Measurements from ENCODE around the gene FAM222B.
A peak's percentile ranks its signal among the peaks of the same experiment; 100 is the strongest.

The FAM222B gene

DNA sequence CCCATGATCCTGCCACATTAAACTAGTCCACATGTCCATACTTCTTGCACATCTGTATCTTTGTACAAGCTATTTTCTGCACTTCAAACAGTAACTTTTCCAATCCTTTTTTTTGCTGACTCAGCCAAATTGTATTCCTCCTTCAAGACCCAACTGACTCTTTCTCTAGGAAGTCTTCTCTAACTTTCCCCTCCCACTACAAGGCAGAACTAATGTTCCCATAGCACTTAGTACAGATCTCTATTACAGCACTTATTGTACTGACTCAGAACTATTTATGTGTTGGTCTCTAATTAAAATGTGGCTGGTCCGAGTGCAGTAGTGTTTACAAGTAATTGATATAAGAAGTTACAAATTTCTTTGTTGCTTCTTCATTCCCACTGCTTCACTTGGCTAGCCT is 8.2 kb downstream of the FAM222B start:
- no peak for TF ChIP-seq ZFX (IDR thresholded peaks at IDR 0.05; ENCODE audit: borderline replicate concordance)
- TF ChIP-seq, protein P1, sequence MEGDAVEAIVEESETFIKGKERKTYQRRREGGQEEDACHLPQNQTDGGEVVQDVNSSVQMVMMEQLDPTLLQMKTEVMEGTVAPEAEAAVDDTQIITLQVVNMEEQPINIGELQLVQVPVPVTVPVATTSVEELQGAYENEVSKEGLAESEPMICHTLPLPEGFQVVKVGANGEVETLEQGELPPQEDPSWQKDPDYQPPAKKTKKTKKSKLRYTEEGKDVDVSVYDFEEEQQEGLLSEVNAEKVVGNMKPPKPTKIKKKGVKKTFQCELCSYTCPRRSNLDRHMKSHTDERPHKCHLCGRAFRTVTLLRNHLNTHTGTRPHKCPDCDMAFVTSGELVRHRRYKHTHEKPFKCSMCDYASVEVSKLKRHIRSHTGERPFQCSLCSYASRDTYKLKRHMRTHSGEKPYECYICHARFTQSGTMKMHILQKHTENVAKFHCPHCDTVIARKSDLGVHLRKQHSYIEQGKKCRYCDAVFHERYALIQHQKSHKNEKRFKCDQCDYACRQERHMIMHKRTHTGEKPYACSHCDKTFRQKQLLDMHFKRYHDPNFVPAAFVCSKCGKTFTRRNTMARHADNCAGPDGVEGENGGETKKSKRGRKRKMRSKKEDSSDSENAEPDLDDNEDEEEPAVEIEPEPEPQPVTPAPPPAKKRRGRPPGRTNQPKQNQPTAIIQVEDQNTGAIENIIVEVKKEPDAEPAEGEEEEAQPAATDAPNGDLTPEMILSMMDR (IDR thresholded peaks at IDR 0.05): no peak
- H3K27ac ChIP-seq: peak overlapping the region; percentile 97

DNA sequence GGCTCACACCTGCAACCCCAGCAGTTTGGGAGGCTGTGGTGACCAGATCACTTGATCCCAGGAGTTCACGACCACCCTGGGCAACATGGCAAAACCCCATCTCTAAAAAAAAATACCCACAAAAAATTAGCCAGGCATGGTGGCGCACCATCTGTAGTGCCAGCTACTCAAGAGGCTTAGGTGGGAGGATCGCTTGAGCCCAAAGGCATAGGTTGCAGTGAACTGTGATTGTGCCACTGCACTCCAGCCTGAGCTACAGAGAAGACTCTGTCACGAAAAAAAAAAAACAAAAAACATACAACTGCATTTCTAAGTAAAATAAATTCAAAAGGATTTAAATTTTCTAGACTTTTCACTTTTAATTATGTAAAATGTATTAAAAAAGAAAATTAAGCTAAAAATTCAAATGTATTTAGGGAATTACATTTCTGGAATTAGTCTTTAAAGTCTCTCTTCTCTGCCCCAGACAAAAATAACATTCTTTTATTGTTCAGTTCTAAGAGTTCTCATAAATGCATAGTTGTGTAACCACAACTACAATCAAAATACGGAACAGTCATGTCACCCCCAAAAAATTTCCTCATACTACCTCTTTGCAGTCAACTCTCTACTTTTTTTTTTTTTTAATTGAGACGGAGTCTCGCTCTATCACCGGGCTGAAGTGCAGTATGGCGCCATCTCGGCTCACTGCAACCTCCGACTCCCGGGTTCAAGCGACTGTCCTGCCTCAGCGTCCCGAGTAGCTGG is 14.1 kb downstream of the FAM222B start:
- peak overlapping the region; percentile 40 for H3K27ac ChIP-seq
- TF ChIP-seq ZFX (IDR thresholded peaks at IDR 0.05; ENCODE audit: borderline replicate concordance): no peak
- TF ChIP-seq, protein P1 (IDR thresholded peaks at IDR 0.05): no peak

DNA sequence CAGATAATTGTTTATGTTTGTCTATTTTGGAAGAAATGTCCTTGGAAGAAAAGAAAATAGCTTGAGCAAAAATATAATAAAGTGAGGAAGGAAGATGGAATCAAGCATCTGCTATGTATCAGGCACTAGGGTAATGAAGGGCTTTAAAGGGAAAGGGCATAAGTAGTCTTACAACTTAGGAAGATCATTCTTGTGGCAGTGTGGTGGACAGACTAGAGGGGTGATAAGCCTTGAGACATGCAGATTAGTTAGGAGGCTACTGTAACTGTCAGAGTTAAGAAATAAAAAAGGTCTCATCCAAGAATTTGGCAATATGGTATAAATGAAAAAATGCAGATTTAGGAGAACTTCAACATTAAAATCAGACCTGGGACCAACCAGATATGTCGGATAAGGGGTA is 14.9 kb downstream of the FAM222B start:
- H3K27ac ChIP-seq: peak overlapping the region; percentile 40
- no peak for TF ChIP-seq ZFX (IDR thresholded peaks at IDR 0.05; ENCODE audit: borderline replicate concordance)
- TF ChIP-seq, protein P1 (IDR thresholded peaks at IDR 0.05): no peak

DNA sequence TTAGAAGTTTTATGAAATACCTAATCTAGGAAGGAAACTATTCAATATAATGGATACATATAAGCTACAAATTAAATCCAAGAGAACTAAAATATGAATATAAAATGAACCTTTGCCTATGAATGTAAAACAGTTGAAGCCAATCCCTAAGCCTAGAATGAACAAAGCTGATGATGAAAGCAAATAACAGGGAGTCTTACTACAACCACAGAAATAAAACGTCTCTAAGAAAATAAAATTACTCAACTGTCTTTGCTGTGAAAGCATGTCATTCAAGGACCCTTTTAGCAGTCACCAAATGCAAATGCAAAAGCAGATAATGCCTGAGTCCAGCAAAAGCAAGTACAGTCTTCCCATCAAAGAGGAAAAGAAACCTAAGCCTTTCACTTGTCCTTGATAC is 23.0 kb downstream of the FAM222B start:
- no peak for TF ChIP-seq ZFX (IDR thresholded peaks at IDR 0.05; ENCODE audit: borderline replicate concordance)
- TF ChIP-seq, protein P1 (IDR thresholded peaks at IDR 0.05): no peak
- peak overlapping the region; percentile 77 for H3K27ac ChIP-seq

DNA sequence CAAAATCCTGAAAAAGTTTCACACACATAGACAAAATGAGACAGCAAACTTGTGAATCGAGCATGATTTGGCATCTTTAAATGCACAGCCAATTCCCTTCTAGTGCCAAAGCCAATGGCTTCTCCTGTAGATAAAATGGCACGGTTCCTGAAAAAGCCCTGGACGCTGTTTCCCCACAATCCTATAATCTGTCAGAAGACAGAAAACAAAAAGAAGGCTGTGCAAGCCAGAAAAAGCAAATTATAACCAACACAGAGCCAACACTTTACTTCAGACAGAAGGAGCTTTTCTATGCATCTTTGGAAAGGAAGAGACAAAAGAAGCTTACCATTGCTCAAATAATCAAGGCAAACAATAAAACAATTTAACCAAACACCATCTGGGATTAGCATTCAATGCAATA is 23.8 kb downstream of the FAM222B start:
- H3K27ac ChIP-seq: peak overlapping the region; percentile 77
- TF ChIP-seq ZFX (IDR thresholded peaks at IDR 0.05; ENCODE audit: borderline replicate concordance): no peak
- TF ChIP-seq, protein P1 (IDR thresholded peaks at IDR 0.05): no peak

DNA sequence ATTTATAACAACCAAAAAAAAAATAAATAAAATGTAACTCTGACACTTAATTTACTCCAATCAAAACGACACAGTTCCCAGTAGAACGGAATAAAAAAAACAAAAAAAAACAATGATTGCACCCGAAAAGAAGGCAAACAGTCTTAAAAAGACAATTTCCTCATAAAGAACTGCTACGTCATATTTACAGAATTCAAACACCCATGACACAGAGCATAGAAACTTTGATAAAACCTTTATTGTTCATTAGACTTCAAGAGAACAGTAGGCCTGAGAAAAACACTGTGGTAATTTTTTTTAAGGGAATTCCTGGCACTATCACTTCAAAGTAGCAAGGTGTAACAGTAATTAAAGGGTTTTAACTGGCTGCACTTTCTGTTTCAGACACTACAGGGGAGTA is 26.1 kb downstream of the FAM222B start:
- H3K27ac ChIP-seq: peak overlapping the region; percentile 77
- TF ChIP-seq, protein P1 (IDR thresholded peaks at IDR 0.05): no peak
- TF ChIP-seq ZFX (IDR thresholded peaks at IDR 0.05; ENCODE audit: borderline replicate concordance): no peak

DNA sequence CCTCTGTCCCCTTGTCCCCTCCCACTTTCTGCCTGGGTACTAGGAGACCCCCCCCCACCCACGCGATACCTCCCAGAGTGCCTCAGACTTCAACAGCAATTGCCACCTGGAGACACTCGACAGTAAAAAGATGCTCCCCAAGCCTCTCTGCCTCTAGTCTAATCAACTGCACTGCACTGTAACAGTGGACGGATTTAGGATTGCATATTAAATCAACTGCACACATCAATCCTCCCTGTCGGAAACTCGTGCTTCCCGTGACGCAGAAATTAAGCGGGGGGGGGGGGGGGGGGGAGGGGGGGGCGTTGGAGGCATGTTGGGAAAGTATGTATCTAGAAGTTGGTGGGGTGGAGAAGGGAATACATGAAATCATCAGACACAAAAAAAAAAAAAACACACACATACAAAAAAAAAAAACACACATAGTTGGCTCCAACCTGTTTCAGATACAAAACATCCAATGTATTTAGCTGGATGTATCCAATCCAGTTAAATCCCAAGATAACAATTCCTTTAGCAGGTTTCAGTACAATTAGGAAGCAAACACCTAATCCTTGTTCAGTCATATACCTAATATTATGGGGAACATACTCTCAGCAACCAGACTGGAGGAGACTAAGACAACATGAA is 29.7 kb downstream of the FAM222B start:
- H3K27ac ChIP-seq: peak overlapping the region; percentile 77
- TF ChIP-seq ZFX (IDR thresholded peaks at IDR 0.05; ENCODE audit: borderline replicate concordance): no peak
- TF ChIP-seq, protein P1 (IDR thresholded peaks at IDR 0.05): no peak
